Endothelial cell of umbilical vein (primary cell): Measurements from ENCODE around the gene XIRP2. TPM values are rescaled to one million over a fixed set of nuclear protein-coding genes. Genes with fewer than 3 reads are reported as not detected.

Experiments
- BruUV-seq: library from RNA; stranded (reverse); fragments of 400-500 nt; replicated peaks from 2 replicates; lab custom pipeline; 2021; lab: Mats Ljungman, UMichigan
- CTCF ChIA-PET: fragments of 300-600, 350-600 bp; sonication (Branson Sonifier 250); formaldehyde crosslinking; loops from one replicate; lab custom pipeline; 2021; ENCODE audit warnings: antibody characterized with exemption, inconsistent platforms; lab: Charles Lee
- POLR2A ChIA-PET: fragments of 300-600, 350-600 bp; sonication (Branson Sonifier 250); formaldehyde crosslinking; loops from one replicate; lab custom pipeline; 2021; ENCODE audit warnings: antibody characterized with exemption, inconsistent platforms; lab: Charles Lee
- DNase-seq: peaks from one replicate; pipeline ENCODE4 v3.0.0-alpha.2; 2011; ENCODE audit warnings: low read depth, low spot score
- FAIRE-seq: peaks from 2 replicates; lab custom pipeline; 2011; peaks lifted over from hg19 to GRCh38; lab: Jason Lieb, UNC
- H2AFZ ChIP-seq: 2 replicates; pipeline ENCODE4 v1.6.0; 2012; ENCODE audit warnings: low read depth, low read length, control low read depth, inconsistent platforms
- H3K27ac ChIP-seq: 2 replicates; pipeline ENCODE4 v1.5.1; 2011; ENCODE audit warnings: low read depth, mild to moderate bottlenecking, control low read depth, low read length, moderate library complexity; ENCODE audit not compliant: insufficient read depth
- H3K27me3 ChIP-seq, 2 experiments: 2 replicates each; pipeline versions ENCODE4 v1.6.0 to v1.6.1; 2011; ENCODE audit warnings: low read length in 2 of 2, mixed read lengths in 1 of 2; ENCODE audit not compliant: control insufficient read depth in 2 of 2, insufficient read depth in 2 of 2
- H3K36me3 ChIP-seq, 2 experiments: 2 replicates in 1 of 2; 3 replicates in 1 of 2; pipeline ENCODE4 v1.5.1; 2011; ENCODE audit warnings: low read length in 2 of 2, mild to moderate bottlenecking in 1 of 2, moderate library complexity in 1 of 2; ENCODE audit not compliant: control insufficient read depth in 2 of 2, insufficient read depth in 2 of 2; ENCODE audit errors: extremely low read depth in 1 of 2
- H3K4me1 ChIP-seq: 3 replicates; pipeline ENCODE4 v1.5.1; 2011; ENCODE audit warnings: mild to moderate bottlenecking, low read length; ENCODE audit not compliant: control insufficient read depth, insufficient read depth; ENCODE audit errors: extremely low read depth
- H3K4me2 ChIP-seq: 2 replicates; pipeline ENCODE4 v1.6.1; 2011; ENCODE audit warnings: low read length, control low read depth, mixed read lengths; ENCODE audit not compliant: insufficient read depth
- H3K4me3 ChIP-seq, 3 experiments: fragments of 200-600 bp in 1 of 3; sonication (generic), shearing (Covaris generic) in 1 of 3; replicated peaks in 1 of 3; 2 replicates each; pipeline ENCODE4 v1.5.1; 2011 to 2016; ENCODE audit warnings: control low read depth in 3 of 3, low read length in 3 of 3, mild to moderate bottlenecking in 2 of 3, inconsistent platforms in 1 of 3, low read depth in 1 of 3, moderate library complexity in 1 of 3; ENCODE audit not compliant: insufficient read depth in 1 of 3
- H3K79me2 ChIP-seq: 2 replicates; pipeline ENCODE4 v1.6.0; 2012; ENCODE audit warnings: low read length, inconsistent platforms; ENCODE audit not compliant: control insufficient read depth, insufficient read depth
- H3K9ac ChIP-seq: replicated peaks from 2 replicates; pipeline ENCODE3; 2011; ENCODE audit warnings: low read length, control low read depth; ENCODE audit not compliant: insufficient read depth; ENCODE audit errors: extremely low read depth
- H3K9me1 ChIP-seq: replicated peaks from 3 replicates; pipeline ENCODE4 v1.6.0; 2011; ENCODE audit warnings: mild to moderate bottlenecking, low read length; ENCODE audit not compliant: control insufficient read depth, insufficient read depth; ENCODE audit errors: extremely low read depth
- H3K9me3 ChIP-seq: replicated peaks from 2 replicates; pipeline ENCODE4 v1.5.1; 2012; ENCODE audit warnings: low read length, inconsistent platforms; ENCODE audit not compliant: control insufficient read depth, insufficient read depth
- H4K20me1 ChIP-seq: replicated peaks from 2 replicates; pipeline ENCODE3; 2011; ENCODE audit warnings: mild to moderate bottlenecking, low read length; ENCODE audit not compliant: control insufficient read depth, insufficient read depth; ENCODE audit errors: extremely low read depth
- EZH2 ChIP-seq: IDR thresholded peaks from 2 replicates; pipeline ENCODE4 v1.6.1; 2012; ENCODE audit warnings: borderline replicate concordance, low read depth, mild to moderate bottlenecking, moderate library complexity, low read length, inconsistent platforms; ENCODE audit not compliant: severe bottlenecking
- FOS ChIP-seq: IDR thresholded peaks from 2 replicates; pipeline ENCODE4 v1.6.1; 2011; ENCODE audit warnings: mild to moderate bottlenecking, low read length, moderate library complexity, borderline replicate concordance; ENCODE audit not compliant: insufficient read depth
- GATA2 ChIP-seq: IDR thresholded peaks from 2 replicates; pipeline ENCODE4 v1.7.0; 2011; ENCODE audit warnings: low read depth, mild to moderate bottlenecking, moderate library complexity, mixed read lengths, low read length; ENCODE audit not compliant: insufficient read length, insufficient read depth
- JUN ChIP-seq: IDR thresholded peaks from 2 replicates; pipeline ENCODE4 v1.6.1; 2011; ENCODE audit warnings: borderline replicate concordance, low read depth; ENCODE audit not compliant: insufficient read length, insufficient read depth
- MYC ChIP-seq: IDR thresholded peaks from one replicate; pipeline ENCODE4 v1.6.1; 2011; ENCODE audit warnings: mild to moderate bottlenecking, low read depth, low read length
- POLR2A ChIP-seq: IDR thresholded peaks from 2 replicates; pipeline ENCODE4 v1.6.1; 2012; ENCODE audit warnings: low read depth, mild to moderate bottlenecking, control low read depth, low read length
- POLR2AphosphoS5 ChIP-seq: IDR thresholded peaks from 2 replicates; pipeline ENCODE4 v1.6.1; 2012; ENCODE audit warnings: low read depth, mild to moderate bottlenecking, control low read depth, low read length, moderate library complexity; ENCODE audit not compliant: insufficient read depth
- dilution Hi-C: fragments of 300-500 bp; cut with MboI; formaldehyde crosslinking; loops from one replicate; pipeline ENCODE4 v1.15.0; 2019; ENCODE audit warnings: low sequenced_read_pairs; ENCODE audit not compliant: extremely low pct_ligation_motif_present
- intact Hi-C: fragments of 100-400 bp; cut with micrococcal nuclease; formaldehyde crosslinking; loops from one replicate; pipeline ENCODE4 v1.10.0; 2022
- polyA plus RNA-seq, 4 experiments: library from polyadenylated mRNA; depleted of rRNA in 3 of 4; stranded (reverse) in 3 of 4; unstranded in 1 of 4; fragments of >200 nt; gene quantifications; 2 replicates each; pipeline versions ENCODE4 v1.2.1 to v1.2.3, GENCODE V29; 2011 to 2012; ENCODE audit warnings: missing spikeins in 1 of 4
- total RNA-seq: library from RNA; stranded (reverse); gene quantifications from 2 replicates; pipeline ENCODE4 v1.2.3, GENCODE V29; 2021
- TF ChIP-seq, protein P1 (sequence below), 2 donors: IDR thresholded peaks; 1 replicate in 1 of 2; 2 replicates in 1 of 2; pipeline ENCODE4 v1.5.1; 2011; ENCODE audit warnings: low read length in 2 of 2, mild to moderate bottlenecking in 2 of 2, moderate library complexity in 2 of 2, control low read depth in 1 of 2, inconsistent platforms in 1 of 2, low read depth in 1 of 2; ENCODE audit not compliant: insufficient read depth in 1 of 2; ENCODE audit errors: extremely low read depth in 1 of 2
- TF ChIP-seq, protein P2 (sequence below): IDR thresholded peaks from 2 replicates; pipeline ENCODE4 v1.6.1; 2011; ENCODE audit not compliant: insufficient read depth, insufficient read length

The XIRP2 gene
- total and polyA plus RNA-seq, 2 donors (not counting 3 experiments of a cell fraction or from before 2014, with no cell fraction given), result 0.08 to 0.66 TPM

DNA sequence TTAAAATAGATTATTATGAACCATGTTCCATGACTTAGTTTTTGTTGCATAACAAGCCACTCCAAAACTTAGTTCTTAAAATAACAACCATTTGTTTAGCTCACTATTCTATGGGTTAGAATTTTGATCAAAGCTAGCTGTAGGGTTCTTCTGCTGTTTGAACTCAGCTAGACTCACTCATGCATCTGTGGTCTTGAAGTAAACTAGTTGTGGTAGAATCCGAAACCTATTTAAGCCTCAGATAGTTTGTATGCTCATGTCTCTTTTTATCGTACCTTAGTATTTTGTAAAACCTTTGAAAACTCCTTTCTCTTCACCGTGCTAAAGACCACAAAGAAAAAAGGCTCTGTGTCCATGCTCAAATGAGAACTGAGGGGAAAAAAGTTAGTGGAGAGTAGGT lies 166.6 kb downstream of the XIRP2 start:
- CTCF ChIA-PET, result no interaction called here
- BruUV-seq, result no TSS peak
- dilution Hi-C loops, result no loop called here

DNA sequence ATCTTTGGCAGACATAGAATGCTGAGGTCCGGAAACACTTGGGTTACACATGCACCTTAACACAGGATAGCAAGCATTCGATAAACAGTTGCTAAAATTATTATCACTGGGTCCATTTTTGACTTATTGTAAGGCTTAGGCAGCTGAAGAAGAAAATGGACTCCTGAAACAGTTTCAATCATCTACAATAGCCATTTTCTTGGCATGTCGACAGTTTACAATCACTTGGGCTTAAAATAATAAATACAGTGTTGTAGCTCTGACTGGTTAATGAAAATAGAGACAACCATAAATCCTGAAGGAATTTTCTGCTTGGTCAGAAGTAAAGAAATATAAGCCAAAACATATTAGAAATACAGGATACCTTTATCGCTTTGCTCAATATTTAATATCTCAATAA lies 169.2 kb downstream of the XIRP2 start:
- ChIA-PET CTCF (no interaction called here), POLR2A (no interaction called here)
- H3K27me3 ChIP-seq, result no peaks in the 10 kb centered on the region
- no peaks in the 10 kb centered on the region for H3K79me2 ChIP-seq
- no peaks in the 10 kb centered on the region for H3K36me3 ChIP-seq
- H2AFZ ChIP-seq, result no peak overlapping the region
- FAIRE-seq (no peak), DNase-seq (no peak)
- no peak overlapping the region for H3K27ac ChIP-seq
- H4K20me1 ChIP-seq, result no peaks in the 10 kb centered on the region
- H3K9me1 ChIP-seq, result no peaks in the 10 kb centered on the region
- H3K4me1 ChIP-seq, result no peaks in the 10 kb centered on the region
- H3K4me2 ChIP-seq, result no peak overlapping the region
- no peak for TF ChIP-seq MYC
- no peak for TF ChIP-seq EZH2
- no peak for TF ChIP-seq JUN
- no peak for TF ChIP-seq POLR2AphosphoS5
- TF ChIP-seq, protein P1, sequence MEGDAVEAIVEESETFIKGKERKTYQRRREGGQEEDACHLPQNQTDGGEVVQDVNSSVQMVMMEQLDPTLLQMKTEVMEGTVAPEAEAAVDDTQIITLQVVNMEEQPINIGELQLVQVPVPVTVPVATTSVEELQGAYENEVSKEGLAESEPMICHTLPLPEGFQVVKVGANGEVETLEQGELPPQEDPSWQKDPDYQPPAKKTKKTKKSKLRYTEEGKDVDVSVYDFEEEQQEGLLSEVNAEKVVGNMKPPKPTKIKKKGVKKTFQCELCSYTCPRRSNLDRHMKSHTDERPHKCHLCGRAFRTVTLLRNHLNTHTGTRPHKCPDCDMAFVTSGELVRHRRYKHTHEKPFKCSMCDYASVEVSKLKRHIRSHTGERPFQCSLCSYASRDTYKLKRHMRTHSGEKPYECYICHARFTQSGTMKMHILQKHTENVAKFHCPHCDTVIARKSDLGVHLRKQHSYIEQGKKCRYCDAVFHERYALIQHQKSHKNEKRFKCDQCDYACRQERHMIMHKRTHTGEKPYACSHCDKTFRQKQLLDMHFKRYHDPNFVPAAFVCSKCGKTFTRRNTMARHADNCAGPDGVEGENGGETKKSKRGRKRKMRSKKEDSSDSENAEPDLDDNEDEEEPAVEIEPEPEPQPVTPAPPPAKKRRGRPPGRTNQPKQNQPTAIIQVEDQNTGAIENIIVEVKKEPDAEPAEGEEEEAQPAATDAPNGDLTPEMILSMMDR (IDR thresholded peaks at IDR 0.05; ENCODE audit: extremely low read depth in 1 of 2, insufficient read depth in 1 of 2, low read depth in 1 of 2, low read length in 2 of 2), result no peak
- no peak for TF ChIP-seq POLR2A
- TF ChIP-seq, protein P2, sequence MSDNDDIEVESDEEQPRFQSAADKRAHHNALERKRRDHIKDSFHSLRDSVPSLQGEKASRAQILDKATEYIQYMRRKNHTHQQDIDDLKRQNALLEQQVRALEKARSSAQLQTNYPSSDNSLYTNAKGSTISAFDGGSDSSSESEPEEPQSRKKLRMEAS, result no peak
- no peak for TF ChIP-seq GATA2
- no peak for TF ChIP-seq FOS
- no peaks in the 10 kb centered on the region for H3K9me3 ChIP-seq
- dilution Hi-C loops, result no loop called here
- BruUV-seq, result no TSS peak
- H3K4me3 ChIP-seq, result no peak overlapping the region
- H3K9ac ChIP-seq, result no peak overlapping the region
- intact Hi-C loops, result no loop called here

More for the DNA sequence above, 166.6 kb downstream of the XIRP2 start:
- no peak overlapping the region for H3K4me2 ChIP-seq
- no peaks in the 10 kb centered on the region for H3K9me3 ChIP-seq
- no peak overlapping the region for H3K4me3 ChIP-seq
- H2AFZ ChIP-seq, result no peak overlapping the region
- H3K9me1 ChIP-seq, result no peaks in the 10 kb centered on the region
- H3K79me2 ChIP-seq, result no peaks in the 10 kb centered on the region
- no peaks in the 10 kb centered on the region for H3K27me3 ChIP-seq
- H3K9ac ChIP-seq, result no peak overlapping the region
- TF ChIP-seq MYC (no peak), POLR2AphosphoS5 (no peak)
- TF ChIP-seq, protein P1 (IDR thresholded peaks at IDR 0.05; ENCODE audit: extremely low read depth in 1 of 2, insufficient read depth in 1 of 2, low read depth in 1 of 2, low read length in 2 of 2), result no peak
- H3K36me3 ChIP-seq, result no peaks in the 10 kb centered on the region
- H4K20me1 ChIP-seq, result no peaks in the 10 kb centered on the region
- no peak for FAIRE-seq
- no peaks in the 10 kb centered on the region for H3K4me1 ChIP-seq
- H3K27ac ChIP-seq, result no peak overlapping the region
- intact Hi-C loops, result no loop called here
- DNase-seq, result no peak
- POLR2A ChIA-PET, result no interaction called here
